Activated CD8-positive, alpha-beta memory T cell treated with anti-CD3 and anti-CD28 coated beads, Interleukin-2, amount 10 ng/mL, durations not matched to agents 7 days and 5 days (primary cell): Measurements from ENCODE around the gene SGPP2. TPM values are rescaled to one million over a fixed set of nuclear protein-coding genes. Genes with fewer than 3 reads are reported as not detected.
A peak's percentile ranks its signal among the peaks of the same experiment; 100 is the strongest.
"Not testable (repeated sequence)": the region's sequence is repeated elsewhere in the genome, so short reads cannot be mapped to it uniquely, and the experiment has no call there.

Experiments
- ATAC-seq: fragments of 150-1000 bp; cut with Tn5 transposase; one replicate; pipeline ENCODE4 v1.10.0; 2021; ENCODE audit warnings: moderate library complexity
- CTCF ChIA-PET: fragments of 350-600 bp; sonication (Branson Sonifier 250); formaldehyde crosslinking; loops from one replicate; lab custom pipeline; 2021; ENCODE audit warnings: antibody characterized with exemption; lab: Charles Lee
- DNase-seq: peaks from one replicate; pipeline ENCODE4 v3.0.0-alpha.2; 2020
- H3K27ac Mint-ChIP-seq: one replicate; pipeline ENCODE4 v1.8.0; 2021; ENCODE audit warnings: mild to moderate bottlenecking, mixed read lengths
- H3K27me3 Mint-ChIP-seq: one replicate; pipeline ENCODE4 v1.8.0; 2021; ENCODE audit warnings: mixed read lengths
- H3K36me3 Mint-ChIP-seq: one replicate; pipeline ENCODE4 v1.8.0; 2021; ENCODE audit warnings: mild to moderate bottlenecking, mixed read lengths
- H3K4me1 Mint-ChIP-seq: one replicate; pipeline ENCODE4 v1.8.0; 2021; ENCODE audit warnings: mixed read lengths
- H3K4me3 Mint-ChIP-seq: one replicate; pipeline ENCODE4 v1.8.0; 2021; ENCODE audit warnings: mild to moderate bottlenecking, moderate library complexity, mixed read lengths
- H3K9me3 Mint-ChIP-seq: one replicate; pipeline ENCODE4 v1.8.0; 2022; ENCODE audit warnings: low read depth, mixed read lengths
- total RNA-seq, 2 experiments: library from RNA; stranded (reverse); gene quantifications; one replicate each; pipeline ENCODE4 v1.2.3, GENCODE V29; 2021

Gene SGPP2
- total RNA-seq, 2 experiments from 2014 or later: 0.44 to 4.0 TPM

GRCh38 chr2:222434204-222434603 lies 9.9 kb downstream of the SGPP2 start:
- ATAC-seq (no peak), DNase-seq (no peak)
- CTCF ChIA-PET: no interaction called here
- H3K27me3 Mint-ChIP-seq: peaks cover 5% of the 10 kb centered on the region
- H3K36me3 Mint-ChIP-seq: peaks cover 1% of the 10 kb centered on the region
- no peak overlapping the region for H3K4me3 Mint-ChIP-seq
- no peaks in the 10 kb centered on the region for H3K9me3 Mint-ChIP-seq
- H3K27ac Mint-ChIP-seq: no peak overlapping the region
- H3K4me1 Mint-ChIP-seq: no peaks in the 10 kb centered on the region

GRCh38 chr2:222435400-222436039 lies 11.2 kb downstream of the SGPP2 start:
- H3K4me1 Mint-ChIP-seq, DNase-seq, H3K4me3 Mint-ChIP-seq, ATAC-seq, H3K9me3 Mint-ChIP-seq, CTCF ChIA-PET, H3K27me3 Mint-ChIP-seq, H3K36me3 Mint-ChIP-seq, H3K27ac Mint-ChIP-seq: not testable (repeated sequence)

GRCh38 chr2:222436040-222436413 lies 11.7 kb downstream of the SGPP2 start:
- Mint-ChIP-seq H3K27me3 (no peaks in the 10 kb centered on the region), H3K4me3 (no peak overlapping the region), H3K27ac (no peak overlapping the region), H3K4me1 (no peaks in the 10 kb centered on the region), H3K36me3 (no peaks in the 10 kb centered on the region), H3K9me3 (no peaks in the 10 kb centered on the region)
- no peak for ATAC-seq
- CTCF ChIA-PET: no interaction called here
- DNase-seq: no peak

- ATAC-seq: no peak
- H3K36me3 Mint-ChIP-seq: no peaks in the 10 kb centered on the region
- CTCF ChIA-PET: no interaction called here
Observed at GRCh38 chr2:222439692-222440091, 15.3 kb downstream of the SGPP2 start.

GRCh38 chr2:222440673-222441422 lies 16.5 kb downstream of the SGPP2 start:
- Mint-ChIP-seq H3K9me3 (no peaks in the 10 kb centered on the region), H3K4me1 (no peaks in the 10 kb centered on the region), H3K27ac (no peak overlapping the region), H3K4me3 (no peak overlapping the region), H3K36me3 (no peaks in the 10 kb centered on the region), H3K27me3 (no peaks in the 10 kb centered on the region)
- CTCF ChIA-PET: no interaction called here
- no peak for DNase-seq
- ATAC-seq: no peak

More at GRCh38 chr2:222439692-222440091, 15.3 kb downstream of the SGPP2 start:
- no peaks in the 10 kb centered on the region for H3K27me3 Mint-ChIP-seq
- no peaks in the 10 kb centered on the region for H3K4me1 Mint-ChIP-seq
- no peak overlapping the region for H3K27ac Mint-ChIP-seq
- H3K4me3 Mint-ChIP-seq: no peak overlapping the region
- no peaks in the 10 kb centered on the region for H3K9me3 Mint-ChIP-seq
- DNase-seq: no peak

- no peak for ATAC-seq
- CTCF ChIA-PET: no interaction called here
- Mint-ChIP-seq H3K36me3 (no peaks in the 10 kb centered on the region), H3K9me3 (no peaks in the 10 kb centered on the region), H3K27ac (no peak overlapping the region), H3K4me3 (no peak overlapping the region), H3K27me3 (no peaks in the 10 kb centered on the region), H3K4me1 (no peaks in the 10 kb centered on the region)
- DNase-seq: no peak
Observed at GRCh38 chr2:222442665-222443064, 18.3 kb downstream of the SGPP2 start.

- no peaks in the 10 kb centered on the region for H3K9me3 Mint-ChIP-seq
- no peak for DNase-seq
- no peaks in the 10 kb centered on the region for H3K4me1 Mint-ChIP-seq
- no peaks in the 10 kb centered on the region for H3K36me3 Mint-ChIP-seq
- no peaks in the 10 kb centered on the region for H3K27me3 Mint-ChIP-seq
- H3K27ac Mint-ChIP-seq: no peak overlapping the region
- CTCF ChIA-PET: no interaction called here
- ATAC-seq: no peak
- no peak overlapping the region for H3K4me3 Mint-ChIP-seq
Observed at GRCh38 chr2:222445227-222445626, 20.9 kb downstream of the SGPP2 start.

- ATAC-seq (no peak), DNase-seq (no peak)
- Mint-ChIP-seq H3K4me3 (no peak overlapping the region), H3K9me3 (no peaks in the 10 kb centered on the region), H3K27ac (no peak overlapping the region), H3K4me1 (peaks cover 2% of the 10 kb centered on the region), H3K36me3 (no peaks in the 10 kb centered on the region), H3K27me3 (no peaks in the 10 kb centered on the region)
- CTCF ChIA-PET: no interaction called here
Observed at GRCh38 chr2:222447131-222447530, 22.8 kb downstream of the SGPP2 start.

GRCh38 chr2:222448748-222449181 lies 24.4 kb downstream of the SGPP2 start:
- CTCF ChIA-PET: no interaction called here
- DNase-seq (no peak), ATAC-seq (no peak)
- Mint-ChIP-seq H3K36me3 (no peaks in the 10 kb centered on the region), H3K27me3 (no peaks in the 10 kb centered on the region), H3K4me1 (peaks cover 2% of the 10 kb centered on the region), H3K9me3 (no peaks in the 10 kb centered on the region), H3K27ac (no peak overlapping the region), H3K4me3 (no peak overlapping the region)

- DNase-seq (no peak), ATAC-seq (no peak)
- H3K9me3 Mint-ChIP-seq: no peaks in the 10 kb centered on the region
- no peak overlapping the region for H3K4me3 Mint-ChIP-seq
- H3K36me3 Mint-ChIP-seq: no peaks in the 10 kb centered on the region
- H3K27me3 Mint-ChIP-seq: peaks cover 3% of the 10 kb centered on the region
- no peak overlapping the region for H3K27ac Mint-ChIP-seq
- H3K4me1 Mint-ChIP-seq: peaks cover 2% of the 10 kb centered on the region
- CTCF ChIA-PET: no interaction called here
Observed at GRCh38 chr2:222450021-222450420, 25.7 kb downstream of the SGPP2 start.

GRCh38 chr2:222451224-222451674 lies 26.9 kb downstream of the SGPP2 start:
- ATAC-seq (peak; percentile 47), DNase-seq (no peak)
- Mint-ChIP-seq H3K36me3 (no peaks in the 10 kb centered on the region), H3K9me3 (no peaks in the 10 kb centered on the region), H3K27ac (no peak overlapping the region), H3K27me3 (peaks cover 3% of the 10 kb centered on the region), H3K4me3 (no peak overlapping the region), H3K4me1 (peaks cover 2% of the 10 kb centered on the region)
- CTCF ChIA-PET: no interaction called here

- Mint-ChIP-seq H3K27me3 (peaks cover 3% of the 10 kb centered on the region), H3K4me3 (no peak overlapping the region), H3K9me3 (no peaks in the 10 kb centered on the region), H3K27ac (no peak overlapping the region), H3K36me3 (no peaks in the 10 kb centered on the region), H3K4me1 (peaks cover 2% of the 10 kb centered on the region)
- no peak for ATAC-seq
- DNase-seq: no peak
- CTCF ChIA-PET: no interaction called here
Observed at GRCh38 chr2:222452422-222452950, 28.1 kb downstream of the SGPP2 start.

- DNase-seq (no peak), ATAC-seq (no peak)
- no peaks in the 10 kb centered on the region for H3K9me3 Mint-ChIP-seq
- no peaks in the 10 kb centered on the region for H3K36me3 Mint-ChIP-seq
- CTCF ChIA-PET: no interaction called here
- no peaks in the 10 kb centered on the region for H3K4me1 Mint-ChIP-seq
- H3K27me3 Mint-ChIP-seq: peaks cover 3% of the 10 kb centered on the region
- no peak overlapping the region for H3K4me3 Mint-ChIP-seq
- no peak overlapping the region for H3K27ac Mint-ChIP-seq
Observed at GRCh38 chr2:222456479-222457077, 32.2 kb downstream of the SGPP2 start.

- Mint-ChIP-seq H3K4me3 (no peak overlapping the region), H3K4me1 (no peaks in the 10 kb centered on the region), H3K36me3 (no peaks in the 10 kb centered on the region), H3K27ac (no peak overlapping the region), H3K27me3 (no peaks in the 10 kb centered on the region), H3K9me3 (no peaks in the 10 kb centered on the region)
- ATAC-seq (no peak), DNase-seq (no peak)
- CTCF ChIA-PET: no interaction called here
Observed at GRCh38 chr2:222459983-222460382, 35.6 kb downstream of the SGPP2 start.
